GM12864 (cell line): ENCODE results near the gene WDR54.
"Not testable (repeated sequence)": the region's sequence is repeated elsewhere in the genome, so short reads cannot be mapped to it uniquely, and the experiment has no call there.

Experiments used
- DNase-seq: peaks from one replicate; pipeline ENCODE4 v3.0.0-alpha.2; 2011; ENCODE audit warnings: low read depth
- H3K4me3 ChIP-seq: 2 replicates; pipeline ENCODE4 v1.5.1; 2011; ENCODE audit warnings: mild to moderate bottlenecking, low read depth, low read length, control low read depth
- TF ChIP-seq, protein P1 (sequence below): IDR thresholded peaks from 2 replicates; pipeline ENCODE4 v1.5.1; 2011; ENCODE audit warnings: low read depth, mild to moderate bottlenecking, moderate library complexity, low read length, control low read depth, inconsistent platforms; ENCODE audit errors: missing control alignments

Gene WDR54

DNA sequence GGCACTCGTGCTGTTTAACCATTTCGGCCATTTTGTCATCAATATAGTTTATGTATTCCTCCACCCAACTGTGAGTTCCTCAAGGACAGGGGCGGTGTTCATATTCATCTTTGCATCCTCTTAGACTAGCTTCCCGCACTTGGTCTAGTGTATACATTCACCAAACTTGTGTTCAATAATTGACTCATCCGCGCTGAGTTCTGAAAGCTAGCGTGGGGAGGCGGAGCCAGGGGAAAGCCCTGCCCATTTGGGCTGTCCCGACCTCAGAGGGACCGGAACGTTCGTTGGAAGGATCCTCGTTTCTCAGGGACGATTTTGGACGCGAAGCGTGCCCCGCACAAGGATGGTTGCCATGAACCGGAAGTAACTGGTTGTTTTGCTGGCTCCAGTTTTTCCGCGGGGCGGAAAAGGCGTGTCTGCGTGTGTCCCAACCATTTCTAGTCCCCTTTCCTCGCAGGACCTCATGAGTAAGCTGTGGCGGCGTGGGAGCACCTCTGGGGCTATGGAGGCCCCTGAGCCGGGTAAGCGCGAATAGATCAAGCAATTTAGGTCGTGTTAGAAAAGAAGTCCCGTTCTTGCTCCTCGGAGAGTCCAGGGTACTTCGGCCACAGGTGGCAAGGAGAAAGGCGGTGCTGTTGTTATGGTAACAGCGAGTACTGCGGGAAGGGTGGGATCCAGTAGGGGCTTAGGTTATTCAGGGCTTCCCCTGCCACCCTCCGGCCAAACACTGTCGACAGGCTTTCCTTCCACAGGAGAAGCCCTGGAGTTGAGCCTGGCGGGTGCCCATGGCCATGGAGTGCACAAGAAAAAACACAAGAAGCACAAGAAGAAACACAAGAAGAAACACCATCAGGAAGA, 33.4 kb downstream of the WDR54 start, which contains the start of gene INO80B:
TSS of gene INO80B (plus strand) at position 434 of the 858 bp plus-strand sequence. CDS start at position 464, 30 bp downstream.
- DNase-seq: peak; percentile 98
- peak within 1 kb of the TSS; percentile 77 for H3K4me3 ChIP-seq
- TF ChIP-seq, protein P1, sequence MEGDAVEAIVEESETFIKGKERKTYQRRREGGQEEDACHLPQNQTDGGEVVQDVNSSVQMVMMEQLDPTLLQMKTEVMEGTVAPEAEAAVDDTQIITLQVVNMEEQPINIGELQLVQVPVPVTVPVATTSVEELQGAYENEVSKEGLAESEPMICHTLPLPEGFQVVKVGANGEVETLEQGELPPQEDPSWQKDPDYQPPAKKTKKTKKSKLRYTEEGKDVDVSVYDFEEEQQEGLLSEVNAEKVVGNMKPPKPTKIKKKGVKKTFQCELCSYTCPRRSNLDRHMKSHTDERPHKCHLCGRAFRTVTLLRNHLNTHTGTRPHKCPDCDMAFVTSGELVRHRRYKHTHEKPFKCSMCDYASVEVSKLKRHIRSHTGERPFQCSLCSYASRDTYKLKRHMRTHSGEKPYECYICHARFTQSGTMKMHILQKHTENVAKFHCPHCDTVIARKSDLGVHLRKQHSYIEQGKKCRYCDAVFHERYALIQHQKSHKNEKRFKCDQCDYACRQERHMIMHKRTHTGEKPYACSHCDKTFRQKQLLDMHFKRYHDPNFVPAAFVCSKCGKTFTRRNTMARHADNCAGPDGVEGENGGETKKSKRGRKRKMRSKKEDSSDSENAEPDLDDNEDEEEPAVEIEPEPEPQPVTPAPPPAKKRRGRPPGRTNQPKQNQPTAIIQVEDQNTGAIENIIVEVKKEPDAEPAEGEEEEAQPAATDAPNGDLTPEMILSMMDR: no peak

DNA sequence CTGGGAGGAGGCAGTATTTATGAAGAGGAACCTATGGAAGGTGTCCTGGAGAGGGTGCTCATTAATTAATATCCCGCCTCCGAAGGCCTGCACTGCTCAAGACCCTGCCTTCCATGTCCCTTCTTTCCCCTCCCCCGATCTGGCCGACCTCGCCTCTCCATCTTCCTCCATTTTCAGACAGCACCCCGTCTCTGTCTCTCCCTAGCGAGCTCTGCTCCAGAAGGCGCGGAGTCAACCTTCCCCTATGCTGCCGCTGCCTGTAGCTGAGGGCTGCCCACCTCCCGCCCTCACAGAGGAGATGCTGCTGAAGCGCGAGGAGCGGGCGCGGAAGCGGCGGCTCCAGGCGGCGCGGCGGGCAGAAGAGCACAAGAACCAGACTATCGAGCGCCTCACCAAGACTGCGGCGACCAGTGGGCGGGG, 35.6 kb downstream of the WDR54 start:
- no peak for DNase-seq
- TF ChIP-seq, protein P1: no peak

DNA sequence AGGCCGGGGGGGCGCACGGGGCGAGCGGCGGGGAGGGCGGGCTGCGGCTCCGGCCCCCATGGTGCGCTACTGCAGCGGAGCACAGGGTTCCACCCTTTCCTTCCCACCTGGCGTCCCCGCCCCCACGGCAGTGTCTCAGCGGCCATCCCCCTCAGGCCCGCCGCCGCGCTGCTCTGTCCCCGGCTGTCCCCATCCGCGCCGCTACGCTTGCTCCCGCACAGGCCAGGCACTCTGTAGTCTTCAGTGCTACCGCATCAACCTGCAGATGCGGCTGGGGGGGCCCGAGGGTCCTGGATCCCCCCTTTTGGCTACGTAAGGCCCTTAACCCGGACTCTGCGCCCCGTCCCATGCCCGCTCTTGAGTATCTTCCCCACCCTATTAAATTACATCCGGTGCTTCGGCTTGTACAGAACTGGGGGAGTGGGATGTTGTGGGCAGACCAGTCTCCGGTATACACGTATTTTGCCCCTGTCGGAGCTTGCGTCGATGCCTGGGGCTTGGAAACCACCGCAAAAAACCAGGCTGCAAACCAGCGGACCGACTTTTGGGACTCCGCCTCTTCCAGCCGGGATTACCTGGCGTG, 36.1 kb downstream of the WDR54 start:
- DNase-seq: peak; percentile 53
- H3K4me3 ChIP-seq: peak overlapping the region; percentile 78
- TF ChIP-seq, protein P1: no peak

More for the DNA sequence above, 35.6 kb downstream of the WDR54 start:
- peak overlapping the region; percentile 78 for H3K4me3 ChIP-seq

DNA sequence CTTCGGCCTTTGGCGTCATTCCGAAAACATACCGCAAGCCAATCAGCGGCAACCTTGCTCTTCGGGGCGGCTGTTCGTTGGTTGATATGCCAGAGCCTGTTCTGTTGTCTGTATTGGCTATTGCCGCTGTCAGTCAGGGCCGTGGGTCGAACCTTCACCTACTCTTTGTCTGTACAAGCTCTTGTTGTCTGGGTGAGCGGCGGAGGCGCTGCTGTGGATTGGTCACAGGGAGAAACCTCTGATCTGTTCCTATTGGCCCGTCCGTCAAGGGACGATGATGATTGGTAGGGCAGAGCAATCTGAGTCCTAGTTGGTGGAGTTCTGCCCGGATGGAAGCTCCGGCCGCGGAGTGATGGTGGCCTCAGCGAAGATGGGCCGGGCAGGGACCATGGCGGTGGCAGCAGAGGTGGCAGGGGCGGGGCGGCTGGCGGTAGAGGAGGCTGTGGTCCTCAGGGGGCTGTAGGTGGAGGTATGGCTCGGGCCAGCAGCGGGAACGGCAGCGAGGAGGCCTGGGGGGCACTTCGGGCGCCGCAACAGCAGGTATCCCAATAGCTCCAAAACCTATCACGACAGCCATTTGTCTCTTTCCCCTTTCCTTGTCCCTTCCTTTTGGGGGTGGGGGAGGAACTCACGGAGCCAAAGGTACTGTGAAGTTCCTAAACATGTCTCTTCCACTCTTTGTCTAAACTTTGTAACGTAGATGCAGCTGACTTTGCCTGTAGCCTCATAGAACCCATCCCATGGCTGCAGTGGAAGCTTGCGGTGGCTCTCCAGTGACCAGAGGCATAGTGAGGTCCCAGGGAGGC, 36.8 kb downstream of the WDR54 start, which contains the start of gene WBP1:
TSS of gene WBP1 (plus strand) at position 307 of the 806 bp plus-strand sequence. CDS start at position 472, 165 bp downstream.
- peak; percentile 100 for DNase-seq
- TF ChIP-seq, protein P1: no peak
- peak within 1 kb of the TSS; percentile 90 for H3K4me3 ChIP-seq

DNA sequence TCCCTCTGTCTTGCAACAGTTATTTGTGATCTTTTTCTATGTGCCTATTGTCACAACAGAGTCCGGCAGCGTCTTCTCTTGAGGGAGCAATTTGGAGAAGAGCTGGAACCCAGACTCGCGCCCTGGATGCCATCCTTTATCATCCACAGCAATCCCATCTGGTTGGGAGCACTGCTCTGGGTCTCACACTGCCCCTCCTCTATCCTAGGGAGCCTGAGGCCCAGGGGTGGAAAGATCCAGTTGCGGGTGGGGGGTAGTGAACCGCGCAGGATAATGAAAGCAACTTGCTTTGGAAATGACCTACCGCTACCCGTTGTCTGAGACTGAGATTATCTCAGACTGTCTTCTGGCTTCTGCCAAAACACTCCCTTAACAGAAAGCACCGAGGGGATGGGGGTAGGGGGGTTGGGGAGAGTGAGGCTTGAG, 37.4 kb downstream of the WDR54 start:
- TF ChIP-seq, protein P1: no peak
- no peak for DNase-seq
- H3K4me3 ChIP-seq: peak overlapping the region; percentile 90

DNA sequence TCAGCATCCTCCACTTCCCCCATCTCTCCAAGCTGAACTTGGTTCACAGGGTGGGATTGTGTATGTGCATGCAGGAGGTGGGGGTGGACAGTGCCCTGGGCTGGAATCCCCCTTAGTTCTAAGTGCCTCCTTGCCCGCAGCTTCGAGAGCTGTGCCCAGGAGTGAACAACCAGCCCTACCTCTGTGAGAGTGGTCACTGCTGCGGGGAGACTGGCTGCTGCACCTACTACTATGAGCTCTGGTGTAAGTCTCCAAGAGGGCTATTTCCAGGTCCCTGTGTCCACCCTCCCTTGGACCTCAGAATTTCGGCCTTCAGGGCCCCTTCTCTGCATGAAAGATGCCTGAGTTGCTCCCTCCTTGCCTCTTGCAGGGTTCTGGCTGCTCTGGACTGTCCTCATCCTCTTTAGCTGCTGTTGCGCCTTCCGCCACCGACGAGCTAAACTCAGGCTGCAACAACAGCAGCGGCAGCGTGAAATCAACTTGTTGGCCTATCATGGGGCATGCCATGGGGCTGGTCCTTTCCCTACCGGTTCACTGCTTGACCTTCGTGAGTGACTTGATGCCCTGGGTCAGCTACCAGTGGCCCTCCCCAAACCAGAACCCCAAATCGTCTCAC, 38.1 kb downstream of the WDR54 start:
- H3K4me3 ChIP-seq: peak overlapping the region; percentile 90
- DNase-seq: not testable (repeated sequence)

DNA sequence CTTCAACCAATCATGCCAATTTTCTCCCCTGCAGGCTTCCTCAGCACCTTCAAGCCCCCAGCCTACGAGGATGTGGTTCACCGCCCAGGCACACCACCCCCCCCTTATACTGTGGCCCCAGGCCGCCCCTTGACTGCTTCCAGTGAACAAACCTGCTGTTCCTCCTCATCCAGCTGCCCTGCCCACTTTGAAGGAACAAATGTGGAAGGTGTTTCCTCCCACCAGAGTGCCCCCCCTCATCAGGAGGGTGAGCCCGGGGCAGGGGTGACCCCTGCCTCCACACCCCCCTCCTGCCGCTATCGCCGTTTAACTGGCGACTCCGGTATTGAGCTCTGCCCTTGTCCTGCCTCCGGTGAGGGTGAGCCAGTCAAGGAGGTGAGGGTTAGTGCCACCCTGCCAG, 38.7 kb downstream of the WDR54 start:
- not testable (repeated sequence) for H3K4me3 ChIP-seq, DNase-seq
